DND-41 (cell line): Measurements from ENCODE around the gene AP5B1.

Source experiments
- CTCF ChIP-seq: IDR thresholded peaks from 2 replicates; pipeline ENCODE4 v1.5.1; 2012; ENCODE audit warnings: borderline replicate concordance, low read length, moderate library complexity, mild to moderate bottlenecking; ENCODE audit not compliant: poor library complexity, severe bottlenecking; ENCODE audit errors: extremely low read depth
- EZH2 ChIP-seq: IDR thresholded peaks from 3 replicates; pipeline ENCODE4 v1.6.1; 2012; ENCODE audit warnings: borderline replicate concordance, low read depth, mild to moderate bottlenecking, moderate library complexity, low read length, inconsistent platforms; ENCODE audit not compliant: severe bottlenecking

- TF ChIP-seq CTCF (no peak), EZH2 (no peak)
These were observed 1.4 kb upstream of the AP5B1 start for GRCh38 chr11:65781962-65782815.
